Activated CD4-positive, alpha-beta T cell treated with anti-CD3 and anti-CD28 coated beads, Interleukin-2, amount 10 ng/mL, durations not matched to agents 7 days and 5 days (primary cell): Measurements from ENCODE around the gene NARS2. TPM values are rescaled to one million over a fixed set of nuclear protein-coding genes. Genes with fewer than 3 reads are reported as not detected.
A peak's percentile ranks its signal among the peaks of the same experiment; 100 is the strongest.
"Not testable (repeated sequence)": the region's sequence is repeated elsewhere in the genome, so short reads cannot be mapped to it uniquely, and the experiment has no call there.

ENCODE experiments used
- CTCF ChIA-PET: fragments of 350-600 bp; sonication (Branson Sonifier 250); formaldehyde crosslinking; loops from one replicate; lab custom pipeline; 2021; ENCODE audit warnings: antibody characterized with exemption; lab: Charles Lee
- POLR2A ChIA-PET: fragments of 350-600 bp; sonication (Branson Sonifier 250); formaldehyde crosslinking; loops from one replicate; lab custom pipeline; 2021; ENCODE audit warnings: antibody characterized with exemption; lab: Charles Lee
- DNase-seq: peaks from one replicate; pipeline ENCODE4 v3.0.0-alpha.2; 2020
- H3K27ac Mint-ChIP-seq: one replicate; pipeline ENCODE4 v1.8.0; 2021; ENCODE audit warnings: mild to moderate bottlenecking, moderate library complexity, mixed read lengths
- H3K27me3 Mint-ChIP-seq: one replicate; pipeline ENCODE4 v1.8.0; 2021; ENCODE audit warnings: mixed read lengths
- H3K36me3 Mint-ChIP-seq: one replicate; pipeline ENCODE4 v1.8.0; 2021; ENCODE audit warnings: low read depth, mixed read lengths
- H3K4me1 Mint-ChIP-seq: one replicate; pipeline ENCODE4 v1.8.0; 2021; ENCODE audit warnings: mixed read lengths
- H3K4me3 Mint-ChIP-seq: one replicate; pipeline ENCODE4 v1.8.0; 2021; ENCODE audit warnings: mild to moderate bottlenecking, moderate library complexity, mixed read lengths
- H3K9me3 Mint-ChIP-seq: one replicate; pipeline ENCODE4 v1.8.0; 2021; ENCODE audit warnings: mixed read lengths
- total RNA-seq, 2 experiments: library from RNA; stranded (reverse); gene quantifications; one replicate each; pipeline ENCODE4 v1.2.3, GENCODE V29; 2021

NARS2 gene
- total RNA-seq, 2 experiments from 2014 or later: 13.2 to 14.3 TPM

DNA sequence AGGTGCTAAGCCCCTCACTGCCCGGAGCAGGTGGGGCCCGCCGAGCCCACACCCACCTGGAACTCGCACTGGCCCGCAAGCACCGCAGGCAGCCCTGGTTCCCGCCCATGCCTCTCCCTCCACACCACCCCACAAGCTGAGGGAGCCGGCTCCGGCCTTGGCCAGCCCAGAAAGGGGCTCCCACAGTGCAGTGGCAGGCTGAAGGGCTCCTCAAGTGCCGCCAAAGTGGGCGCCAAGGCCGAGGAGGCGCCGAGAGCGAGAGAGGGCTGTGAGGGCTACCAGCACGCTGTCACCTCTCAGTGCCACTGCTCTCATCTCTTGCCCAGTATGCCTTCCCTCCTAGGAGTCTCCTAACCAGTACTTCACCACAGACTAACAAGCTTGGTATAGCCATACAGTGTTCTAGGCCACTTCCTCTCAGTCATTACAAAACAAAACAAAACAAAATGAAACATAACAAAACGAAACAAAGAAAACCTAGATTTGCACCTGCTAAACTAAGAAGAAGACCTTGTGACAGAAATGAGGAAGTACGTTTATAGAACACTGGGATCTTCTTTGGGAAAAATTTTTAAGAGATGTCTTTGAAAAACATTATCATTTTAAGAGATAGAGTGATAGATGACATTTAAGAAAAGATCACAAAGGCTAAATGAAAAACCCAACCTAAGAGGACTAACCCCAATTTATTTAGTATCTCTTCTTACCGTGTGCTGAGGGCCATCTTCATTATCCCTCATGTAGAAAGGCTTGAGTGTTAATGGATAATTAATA, 109.3 kb downstream of the NARS2 start:
- ChIA-PET CTCF (interaction anchor here (0.6 to 3.3 kb wide), 5 partner anchors 11 to 84 kb away, joined by 3 to 9 read pairs (median 5); no protein-coding TSS in a partner anchor), POLR2A (no interaction called here)
- H3K4me1 Mint-ChIP-seq: peaks cover 43% of the 10 kb centered on the region
- H3K27me3 Mint-ChIP-seq: no peaks in the 10 kb centered on the region
- peaks cover 42% of the 10 kb centered on the region for H3K36me3 Mint-ChIP-seq
- H3K4me3 Mint-ChIP-seq: peak overlapping the region; percentile 15
- H3K27ac Mint-ChIP-seq: peak overlapping the region; percentile 87
- DNase-seq: peak; percentile 65
- H3K9me3 Mint-ChIP-seq: no peaks in the 10 kb centered on the region

- POLR2A ChIA-PET, H3K4me3 Mint-ChIP-seq, DNase-seq, H3K9me3 Mint-ChIP-seq, H3K27me3 Mint-ChIP-seq: not testable (repeated sequence)
- Mint-ChIP-seq H3K4me1 (peaks cover 43% of the 10 kb centered on the region), H3K27ac (peak overlapping the region; percentile 87), H3K36me3 (peaks cover 48% of the 10 kb centered on the region)
- CTCF ChIA-PET: interaction anchor here (0.6 to 3.3 kb wide), 4 partner anchors 12 to 85 kb away, joined by 3 to 9 read pairs (median 5); no protein-coding TSS in a partner anchor
Measured at GRCh38 chr11:78464787-78465168, 109.9 kb downstream of the NARS2 start.

GRCh38 chr11:78460471-78460870, 114.2 kb downstream of the NARS2 start:
- H3K27ac Mint-ChIP-seq: no peak overlapping the region
- peaks cover 45% of the 10 kb centered on the region for H3K36me3 Mint-ChIP-seq
- CTCF ChIA-PET: no interaction called here

GRCh38 chr11:78459738-78460137, 114.9 kb downstream of the NARS2 start:
- H3K9me3 Mint-ChIP-seq: peaks cover 6% of the 10 kb centered on the region
- CTCF ChIA-PET: no interaction called here
- DNase-seq: no peak
- H3K36me3 Mint-ChIP-seq: peaks cover 44% of the 10 kb centered on the region
- POLR2A ChIA-PET: no interaction called here
- H3K4me1 Mint-ChIP-seq: peaks cover 30% of the 10 kb centered on the region
- no peak overlapping the region for H3K4me3 Mint-ChIP-seq
- no peak overlapping the region for H3K27ac Mint-ChIP-seq
- no peaks in the 10 kb centered on the region for H3K27me3 Mint-ChIP-seq

More at GRCh38 chr11:78460471-78460870, 114.2 kb downstream of the NARS2 start:
- peaks cover 33% of the 10 kb centered on the region for H3K4me1 Mint-ChIP-seq
- H3K4me3 Mint-ChIP-seq: no peak overlapping the region
- DNase-seq: no peak
- POLR2A ChIA-PET: no interaction called here
- H3K9me3 Mint-ChIP-seq: peaks cover 4% of the 10 kb centered on the region
- H3K27me3 Mint-ChIP-seq: no peaks in the 10 kb centered on the region

- ChIA-PET POLR2A (no interaction called here), CTCF (interaction anchor here (0.7 kb wide), 2 partner anchors 12 to 18 kb away, joined by 3 to 4 read pairs; no protein-coding TSS in a partner anchor)
- H3K27ac Mint-ChIP-seq: no peak overlapping the region
- no peak for DNase-seq
- H3K36me3 Mint-ChIP-seq: peaks cover 39% of the 10 kb centered on the region
- H3K4me1 Mint-ChIP-seq: peaks cover 35% of the 10 kb centered on the region
- H3K4me3 Mint-ChIP-seq: no peak overlapping the region
- H3K9me3 Mint-ChIP-seq: peaks cover 6% of the 10 kb centered on the region
- H3K27me3 Mint-ChIP-seq: no peaks in the 10 kb centered on the region
Measured at GRCh38 chr11:78457448-78457847, 117.2 kb downstream of the NARS2 start.

- H3K4me3 Mint-ChIP-seq: no peak overlapping the region
Measured at GRCh38 chr11:78453140-78453935, 121.3 kb downstream of the NARS2 start.

DNA sequence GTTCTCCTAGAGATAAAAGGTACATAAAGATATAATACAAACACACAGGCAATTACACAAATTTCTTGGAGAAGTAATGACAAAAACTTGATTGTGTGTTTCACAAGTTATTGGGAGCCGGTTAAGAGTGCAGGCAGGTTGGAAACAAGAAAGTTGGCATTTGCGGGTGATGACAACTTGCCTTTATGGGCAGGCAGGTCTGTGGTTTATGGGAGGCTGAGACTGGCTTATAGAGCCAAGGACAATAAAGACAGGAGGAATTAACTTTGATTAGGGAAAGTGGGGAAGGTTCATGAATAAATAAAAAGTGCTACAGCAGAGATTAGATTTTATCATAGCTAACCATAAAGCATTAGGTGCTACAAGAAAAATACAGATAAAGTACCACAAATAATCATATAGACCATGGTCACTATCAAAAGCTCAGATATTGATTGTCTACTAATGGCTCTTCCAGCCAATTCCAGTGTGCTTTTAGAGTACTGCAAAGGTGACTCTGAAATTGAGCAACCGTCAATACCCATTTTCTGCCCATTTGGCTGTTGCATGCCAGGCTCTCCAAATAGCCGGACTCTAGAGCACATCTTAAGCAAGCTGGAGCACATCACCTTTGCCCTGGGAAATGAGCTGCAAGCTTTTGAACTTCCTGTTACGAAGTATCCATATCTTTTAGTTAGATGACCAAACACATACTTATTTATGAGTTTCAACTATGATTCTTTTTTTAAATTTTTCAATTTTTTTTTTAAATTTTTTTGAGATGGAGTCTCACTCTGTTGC, 123.1 kb downstream of the NARS2 start:
- no peak overlapping the region for H3K27ac Mint-ChIP-seq
- DNase-seq: no peak
- ChIA-PET POLR2A (no interaction called here), CTCF (interaction anchor here (0.5 to 0.8 kb wide), 2 partner anchors 21 to 58 kb away, joined by 5 read pairs; no protein-coding TSS in a partner anchor)
- no peaks in the 10 kb centered on the region for H3K27me3 Mint-ChIP-seq
- H3K4me3 Mint-ChIP-seq: no peak overlapping the region
- H3K36me3 Mint-ChIP-seq: peaks cover 12% of the 10 kb centered on the region
- H3K9me3 Mint-ChIP-seq: peaks cover 2% of the 10 kb centered on the region
- peaks cover 33% of the 10 kb centered on the region for H3K4me1 Mint-ChIP-seq

More at GRCh38 chr11:78453140-78453935, 121.3 kb downstream of the NARS2 start:
- Mint-ChIP-seq H3K36me3 (peaks cover 14% of the 10 kb centered on the region), H3K27ac (peak overlapping the region; percentile 81), H3K27me3 (no peaks in the 10 kb centered on the region), H3K4me1 (peaks cover 33% of the 10 kb centered on the region), H3K9me3 (peaks cover 2% of the 10 kb centered on the region)
- ChIA-PET POLR2A (interaction anchor here (0.6 kb wide), 1 partner anchor 35 kb away, joined by 3 read pairs; no protein-coding TSS in a partner anchor), CTCF (interaction anchor here (0.6 to 0.7 kb wide), 2 partner anchors 71 to 221 kb away, joined by 3 read pairs; no protein-coding TSS in a partner anchor)
- no peak for DNase-seq

DNA sequence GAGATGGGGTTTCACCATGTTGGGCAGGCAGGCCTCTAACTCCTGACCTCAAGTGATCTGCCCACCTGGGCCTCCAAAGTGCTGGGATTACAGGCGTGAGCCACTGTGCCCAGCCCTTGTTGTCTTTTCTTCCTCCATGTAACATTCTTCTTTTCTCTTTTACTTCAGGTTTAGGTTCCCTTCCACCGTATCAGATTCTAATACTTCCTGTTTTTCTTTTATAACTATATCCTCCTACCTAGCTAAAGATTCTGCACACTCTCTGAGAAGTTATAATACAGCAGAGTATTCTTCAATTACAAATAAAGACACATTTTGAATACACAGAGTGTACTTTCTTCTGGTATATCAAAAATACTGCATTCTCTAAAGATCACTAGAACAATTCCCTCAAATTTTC, 123.8 kb downstream of the NARS2 start:
- POLR2A ChIA-PET: no interaction called here
- CTCF ChIA-PET: interaction anchor here (0.6 kb wide), 1 partner anchor 18 kb away, joined by 5 read pairs; no protein-coding TSS in a partner anchor
- Mint-ChIP-seq H3K27ac (no peak overlapping the region), H3K36me3 (peaks cover 12% of the 10 kb centered on the region), H3K27me3 (no peaks in the 10 kb centered on the region), H3K4me1 (peaks cover 33% of the 10 kb centered on the region), H3K4me3 (no peak overlapping the region), H3K9me3 (peaks cover 2% of the 10 kb centered on the region)
- no peak for DNase-seq

GRCh38 chr11:78449866-78450265, 124.8 kb downstream of the NARS2 start:
- ChIA-PET POLR2A (no interaction called here), CTCF (no interaction called here)
- no peaks in the 10 kb centered on the region for H3K27me3 Mint-ChIP-seq
- H3K27ac Mint-ChIP-seq: no peak overlapping the region
- H3K9me3 Mint-ChIP-seq: peaks cover under 1% of the 10 kb centered on the region
- no peak for DNase-seq
- H3K4me1 Mint-ChIP-seq: peaks cover 32% of the 10 kb centered on the region
- H3K36me3 Mint-ChIP-seq: peaks cover 11% of the 10 kb centered on the region
- H3K4me3 Mint-ChIP-seq: no peak overlapping the region

- no peak overlapping the region for H3K27ac Mint-ChIP-seq
- no peaks in the 10 kb centered on the region for H3K27me3 Mint-ChIP-seq
- ChIA-PET POLR2A (no interaction called here), CTCF (no interaction called here)
- DNase-seq: no peak
- no peaks in the 10 kb centered on the region for H3K9me3 Mint-ChIP-seq
- no peak overlapping the region for H3K4me3 Mint-ChIP-seq
- peaks cover 8% of the 10 kb centered on the region for H3K4me1 Mint-ChIP-seq
- H3K36me3 Mint-ChIP-seq: peaks cover 10% of the 10 kb centered on the region
Measured at GRCh38 chr11:78446210-78446609, 128.5 kb downstream of the NARS2 start.

- POLR2A ChIA-PET: interaction anchor here (0.7 kb wide), 1 partner anchor 162 kb away, joined by 3 read pairs; no protein-coding TSS in a partner anchor
- H3K9me3 Mint-ChIP-seq: no peaks in the 10 kb centered on the region
- CTCF ChIA-PET: interaction anchor here (0.7 to 1.7 kb wide), 3 partner anchors 24 to 976 kb away, joined by 3 to 5 read pairs (median 4); no protein-coding TSS in a partner anchor
- DNase-seq: no peak
- H3K4me1 Mint-ChIP-seq: no peaks in the 10 kb centered on the region
- no peak overlapping the region for H3K27ac Mint-ChIP-seq
- peaks cover 16% of the 10 kb centered on the region for H3K36me3 Mint-ChIP-seq
- no peak overlapping the region for H3K4me3 Mint-ChIP-seq
- H3K27me3 Mint-ChIP-seq: no peaks in the 10 kb centered on the region
Measured at GRCh38 chr11:78444726-78445125, 129.9 kb downstream of the NARS2 start.

DNA sequence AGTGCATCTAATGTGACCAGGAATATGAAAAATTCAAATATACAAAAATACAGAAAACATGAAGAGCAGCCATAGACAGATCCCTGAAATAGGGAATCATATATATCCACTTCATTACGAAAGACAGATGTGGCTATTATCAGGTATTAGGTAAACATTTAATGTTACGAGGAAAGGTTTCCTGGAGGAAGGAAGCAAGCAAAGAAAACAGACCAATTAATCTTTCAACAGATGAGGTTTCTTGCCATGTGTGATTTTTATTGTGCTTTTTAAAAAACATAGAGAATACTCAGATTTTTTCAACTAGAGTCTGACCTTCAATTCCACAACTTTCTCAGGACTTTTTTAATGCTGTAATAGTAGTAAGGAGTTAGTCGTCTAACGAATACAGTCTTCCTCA, 132.7 kb downstream of the NARS2 start:
- Mint-ChIP-seq H3K9me3 (no peaks in the 10 kb centered on the region), H3K27ac (no peak overlapping the region), H3K27me3 (no peaks in the 10 kb centered on the region), H3K4me1 (no peaks in the 10 kb centered on the region), H3K4me3 (no peak overlapping the region), H3K36me3 (peaks cover 16% of the 10 kb centered on the region)
- ChIA-PET CTCF (interaction anchor here (0.5 kb wide), 1 partner anchor 20 kb away, joined by 3 read pairs; no protein-coding TSS in a partner anchor), POLR2A (no interaction called here)
- no peak for DNase-seq
